HG03108 (cell line): ENCODE measurements around the gene MYO3B.

ENCODE experiments used
- ATAC-seq: cut with Tn5 transposase; IDR thresholded peaks from one replicate; pipeline ENCODE4 v1.9.1; 2021; ENCODE audit warnings: moderate library complexity; ENCODE audit not compliant: unreplicated experiment

The MYO3B gene

GRCh38 chr2:170362871-170363631, 185.1 kb downstream of the MYO3B start:
- ATAC-seq: no peak

- ATAC-seq: no peak
Observed at GRCh38 chr2:170365003-170365402, 187.1 kb downstream of the MYO3B start.

DNA sequence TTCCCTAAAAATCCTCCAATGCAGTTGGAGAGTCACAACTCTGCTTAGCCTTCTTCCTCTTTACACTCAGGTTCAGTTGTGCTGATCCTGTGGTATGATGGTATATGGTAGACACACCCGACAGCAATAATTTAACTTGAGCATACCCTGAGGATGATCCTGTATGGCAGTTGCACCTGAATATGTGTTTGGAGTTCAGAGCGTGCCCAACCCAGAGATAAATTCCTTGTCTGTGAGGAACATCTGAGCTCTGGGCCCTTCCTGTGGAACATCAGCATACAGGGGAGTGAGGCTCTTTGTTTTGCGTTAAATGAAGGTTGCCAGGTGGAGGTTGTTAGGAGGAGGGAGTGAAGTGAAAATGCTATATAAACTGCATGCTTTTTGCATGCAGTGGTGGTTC, 187.7 kb downstream of the MYO3B start:
- ATAC-seq: no peak

- no peak for ATAC-seq
Observed at GRCh38 chr2:170368370-170368769, 190.4 kb downstream of the MYO3B start.

DNA sequence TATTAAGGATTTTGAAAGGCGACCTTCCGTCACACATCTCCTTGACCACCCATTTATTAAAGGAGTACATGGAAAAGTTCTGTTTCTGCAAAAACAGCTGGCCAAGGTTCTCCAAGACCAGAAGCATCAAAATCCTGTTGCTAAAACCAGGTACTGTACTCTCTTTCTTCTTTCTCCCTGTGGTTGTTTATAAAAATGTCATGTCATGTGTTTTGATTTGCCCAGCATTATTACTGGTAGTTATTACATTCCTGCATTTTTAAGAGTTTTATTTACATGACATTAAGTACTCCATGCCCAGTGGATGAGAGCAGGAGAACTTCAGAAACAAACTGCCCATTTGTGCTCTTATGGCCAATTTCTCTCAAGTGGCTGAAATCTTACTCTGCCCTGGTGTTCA, 191.3 kb downstream of the MYO3B start:
- no peak for ATAC-seq

GRCh38 chr2:170369894-170370293, 191.9 kb downstream of the MYO3B start:
- no peak for ATAC-seq

GRCh38 chr2:170371231-170371998, 193.5 kb downstream of the MYO3B start:
- no peak for ATAC-seq

GRCh38 chr2:170375192-170375591, 197.2 kb downstream of the MYO3B start:
- no peak for ATAC-seq

DNA sequence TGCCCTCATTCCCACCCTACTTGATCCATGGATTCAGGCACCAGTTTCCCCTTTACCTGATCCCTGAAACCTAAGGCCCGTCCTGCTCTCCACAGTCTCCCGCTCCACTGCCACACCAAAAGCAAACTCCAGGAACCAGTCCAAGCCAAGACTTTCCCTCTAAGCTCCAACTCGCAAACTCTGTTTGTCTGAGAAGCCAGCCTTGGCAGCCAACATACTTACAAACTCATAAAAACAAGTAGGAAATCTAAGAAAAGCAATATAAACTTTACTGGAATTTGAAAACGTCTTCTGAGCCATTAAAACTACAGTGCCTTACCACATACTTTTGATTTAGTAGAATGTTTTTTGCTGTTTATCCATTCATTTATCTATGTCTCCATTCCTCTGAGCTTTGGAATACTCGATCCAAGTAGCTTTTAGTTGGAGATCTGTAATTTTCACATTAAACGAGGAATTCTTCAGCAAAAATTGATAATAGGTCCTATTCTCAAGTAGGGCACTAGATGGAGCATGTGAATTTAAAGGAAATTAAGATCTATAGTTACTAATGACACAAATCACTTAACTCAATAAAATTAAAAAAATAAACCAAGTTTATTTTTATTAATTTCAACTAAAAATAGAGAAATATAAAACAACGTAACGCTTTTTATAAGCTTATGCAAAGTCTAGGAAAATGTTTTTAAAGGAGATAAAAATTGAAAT, 199.7 kb downstream of the MYO3B start:
- no peak for ATAC-seq

- no peak for ATAC-seq
Observed at GRCh38 chr2:170380267-170380666, 202.3 kb downstream of the MYO3B start.

GRCh38 chr2:170381678-170382077, 203.7 kb downstream of the MYO3B start:
- ATAC-seq: no peak

DNA sequence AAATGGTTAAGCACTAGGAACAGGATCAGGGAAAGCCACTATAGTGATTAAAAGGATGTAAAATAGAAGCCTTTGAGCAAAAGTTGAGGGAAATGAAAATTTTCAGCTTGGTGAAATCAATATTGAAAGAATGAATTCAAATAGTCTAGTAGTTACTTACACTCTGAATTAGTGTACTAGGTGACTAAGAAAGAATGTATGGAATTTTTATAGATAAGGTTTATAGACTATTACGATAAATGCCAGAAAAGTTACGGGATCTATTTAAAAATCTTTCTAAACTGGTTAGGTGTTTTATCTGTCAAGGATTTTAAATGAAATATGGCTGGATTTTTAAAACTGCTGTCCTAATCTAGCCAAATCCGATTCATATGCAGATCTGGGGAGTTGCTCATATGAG, 208.6 kb downstream of the MYO3B start:
- ATAC-seq: no peak

GRCh38 chr2:170391018-170391417, 213.1 kb downstream of the MYO3B start:
- no peak for ATAC-seq

DNA sequence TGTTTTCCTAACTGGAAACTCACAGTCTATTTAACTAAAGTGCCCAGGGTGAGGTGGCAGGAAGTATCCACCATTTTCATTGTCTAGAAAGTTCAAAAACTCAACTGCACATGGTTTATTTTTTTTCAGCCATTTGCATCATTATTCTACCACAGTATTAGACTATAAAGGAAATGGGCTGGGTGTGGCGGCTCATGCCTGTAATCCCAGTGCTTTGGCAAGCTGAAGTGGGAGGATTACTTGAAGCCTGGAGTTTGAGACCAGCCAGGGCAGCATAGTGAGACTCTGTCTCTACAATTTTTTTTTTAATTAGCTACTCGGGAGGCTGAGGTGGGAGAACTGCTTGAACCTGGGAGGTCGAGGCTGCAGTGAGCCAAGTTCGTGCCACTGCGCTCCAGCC, 213.8 kb downstream of the MYO3B start:
- ATAC-seq: no peak

GRCh38 chr2:170393861-170394498, 216.0 kb downstream of the MYO3B start:
- no peak for ATAC-seq

DNA sequence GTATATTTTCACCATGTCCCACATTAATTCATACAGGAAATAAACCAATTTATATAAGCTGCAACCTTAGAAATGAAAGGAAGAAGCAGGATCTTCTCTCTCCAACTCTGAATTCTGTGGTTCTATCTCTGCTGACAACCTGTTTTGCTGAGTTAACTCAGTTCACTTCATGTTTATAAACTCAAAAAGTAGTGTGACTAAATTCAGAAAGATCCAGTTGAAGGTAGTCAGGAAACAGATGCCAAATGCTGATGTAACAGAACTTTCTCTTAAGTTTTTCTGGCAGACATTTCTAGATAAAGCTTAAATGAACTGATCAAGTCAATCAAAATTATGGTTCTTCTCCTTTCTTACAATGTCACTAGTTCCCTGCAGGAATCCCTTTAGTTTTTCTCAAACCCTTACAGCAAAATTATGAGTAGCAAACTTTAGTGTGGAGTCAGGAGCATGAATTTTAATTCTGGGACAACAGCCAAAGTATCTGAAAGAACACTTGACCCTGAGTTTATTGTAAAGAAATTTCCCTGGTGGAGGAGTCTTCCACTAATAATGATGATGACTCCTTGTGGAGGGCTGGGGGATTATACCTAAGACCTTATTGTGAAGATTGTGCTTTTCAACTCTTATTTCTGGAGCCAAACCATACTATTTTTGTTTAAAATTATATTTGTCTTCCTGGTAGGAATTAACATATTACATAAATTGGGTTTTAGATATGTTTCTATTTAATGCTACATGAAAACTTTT, 216.9 kb downstream of the MYO3B start:
- no peak for ATAC-seq

- no peak for ATAC-seq
Observed at GRCh38 chr2:170396799-170397459, 219.0 kb downstream of the MYO3B start.

- no peak for ATAC-seq
Observed at GRCh38 chr2:170401187-170401586, 223.2 kb downstream of the MYO3B start.

DNA sequence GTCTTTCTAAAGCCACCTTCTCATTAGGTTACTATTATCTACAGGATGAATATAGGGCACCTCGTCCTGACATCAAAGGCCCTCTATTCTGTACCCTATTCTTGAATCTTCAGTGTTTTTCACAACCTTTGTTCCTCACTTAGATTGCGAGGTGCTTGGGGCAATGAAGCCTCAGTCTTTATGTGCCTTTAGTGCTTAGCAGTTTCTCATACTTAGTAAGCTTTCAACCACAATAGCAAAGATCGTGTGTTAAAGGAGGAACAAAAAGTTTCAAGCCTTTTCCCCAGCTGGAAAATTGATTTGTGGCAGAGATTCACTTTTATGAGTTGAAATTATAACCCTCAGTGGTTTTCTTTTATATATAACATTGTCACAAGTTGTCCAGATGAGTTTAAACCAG, 226.9 kb downstream of the MYO3B start:
- ATAC-seq: no peak

DNA sequence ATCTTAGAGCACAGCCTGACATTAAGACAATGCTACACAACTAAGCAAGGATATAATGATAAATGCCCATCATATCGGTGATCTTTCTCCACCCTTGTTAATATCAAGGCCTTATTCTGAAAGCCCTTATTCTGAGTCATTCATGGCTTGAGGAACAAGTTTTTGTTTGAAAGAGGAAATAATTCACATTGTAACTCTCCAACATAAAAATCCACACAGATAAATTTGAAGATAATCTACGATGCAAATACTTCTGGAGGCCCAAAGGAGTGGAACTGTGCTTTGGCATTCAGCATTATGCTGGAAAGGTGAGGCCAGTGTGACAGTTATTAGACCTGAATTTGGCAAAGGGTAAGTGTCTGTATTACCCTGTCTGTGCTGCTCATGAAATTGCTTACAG, 227.4 kb downstream of the MYO3B start:
- no peak for ATAC-seq
